GM11168 (cell line): ENCODE results near the gene CDC20.

ENCODE experiments used
- in situ Hi-C: fragments of 300-500 bp; cut with MboI; formaldehyde crosslinking; loops from one replicate; pipeline ENCODE4 v1.12.0; 2022; ENCODE audit warnings: low sequenced_read_pairs; ENCODE audit not compliant: unreplicated experiment

CDC20 gene

DNA sequence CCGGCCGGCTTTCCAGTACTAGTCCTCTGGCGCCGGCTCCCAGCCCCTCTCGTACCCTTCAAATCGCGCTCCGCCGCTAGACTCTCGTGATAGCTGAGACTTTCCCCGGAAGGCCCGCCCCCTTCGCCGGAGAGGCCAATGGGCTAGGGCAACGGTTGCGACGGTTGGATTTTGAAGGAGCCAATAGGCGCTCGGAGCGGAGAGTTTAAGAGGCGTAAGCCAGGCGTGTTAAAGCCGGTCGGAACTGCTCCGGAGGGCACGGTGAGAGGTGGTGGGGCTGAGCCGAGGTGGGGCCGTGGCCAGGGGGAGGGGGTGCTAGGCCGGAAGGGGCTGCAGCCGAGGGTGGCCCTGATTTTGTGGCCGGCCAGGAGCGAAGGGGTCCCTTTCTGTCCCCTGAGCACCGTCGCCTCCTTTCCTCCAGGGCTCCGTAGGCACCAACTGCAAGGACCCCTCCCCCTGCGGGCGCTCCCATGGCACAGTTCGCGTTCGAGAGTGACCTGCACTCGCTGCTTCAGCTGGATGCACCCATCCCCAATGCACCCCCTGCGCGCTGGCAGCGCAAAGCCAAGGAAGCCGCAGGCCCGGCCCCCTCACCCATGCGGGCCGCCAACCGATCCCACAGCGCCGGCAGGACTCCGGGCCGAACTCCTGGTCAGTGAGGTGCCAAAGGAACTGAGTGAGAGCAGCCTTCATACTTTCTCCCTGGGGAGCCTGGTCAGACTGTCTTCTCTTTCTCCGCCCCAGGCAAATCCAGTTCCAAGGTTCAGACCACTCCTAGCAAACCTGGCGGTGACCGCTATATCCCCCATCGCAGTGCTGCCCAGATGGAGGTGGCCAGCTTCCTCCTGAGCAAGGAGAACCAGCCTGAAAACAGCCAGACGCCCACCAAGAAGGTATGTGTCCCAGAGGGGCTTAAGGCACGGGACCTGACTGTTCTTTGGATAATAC is at the start of gene CDC20:
TSS of gene CDC20 (plus strand) at position 236 of the 948 bp plus-strand sequence. CDS start at position 471, 235 bp downstream.
- in situ Hi-C loops = no loop called here

DNA sequence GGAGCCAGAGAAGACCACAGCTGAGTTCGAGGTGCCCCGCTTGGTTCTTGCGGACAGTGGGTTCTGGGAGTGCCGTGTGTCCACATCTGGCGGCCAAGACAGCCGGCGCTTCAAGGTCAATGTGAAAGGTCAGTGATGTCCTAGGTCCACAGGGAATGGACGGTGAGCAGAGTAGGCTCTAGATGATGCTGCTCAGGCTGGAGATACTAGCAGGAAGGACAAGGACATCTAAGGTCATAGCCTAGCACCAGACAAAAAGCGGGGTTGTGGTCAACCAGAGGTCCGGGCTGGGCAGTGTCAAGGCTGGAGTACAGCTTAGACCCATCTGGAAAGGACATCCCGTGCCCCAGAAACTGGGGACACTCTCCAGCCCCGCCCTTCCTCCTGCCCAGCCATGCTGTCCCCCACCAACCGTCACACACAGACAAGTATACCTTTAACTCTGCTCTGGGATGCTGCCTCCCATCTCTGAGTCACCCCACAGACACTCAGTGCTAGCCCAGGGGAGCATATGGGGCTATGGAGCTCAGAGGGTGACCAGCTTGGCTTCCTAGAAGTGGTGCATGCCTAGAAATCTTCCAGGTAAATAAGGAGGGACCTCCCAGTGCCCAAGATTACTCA is 49.3 kb upstream of the CDC20 start:
- in situ Hi-C loops = no loop called here

DNA sequence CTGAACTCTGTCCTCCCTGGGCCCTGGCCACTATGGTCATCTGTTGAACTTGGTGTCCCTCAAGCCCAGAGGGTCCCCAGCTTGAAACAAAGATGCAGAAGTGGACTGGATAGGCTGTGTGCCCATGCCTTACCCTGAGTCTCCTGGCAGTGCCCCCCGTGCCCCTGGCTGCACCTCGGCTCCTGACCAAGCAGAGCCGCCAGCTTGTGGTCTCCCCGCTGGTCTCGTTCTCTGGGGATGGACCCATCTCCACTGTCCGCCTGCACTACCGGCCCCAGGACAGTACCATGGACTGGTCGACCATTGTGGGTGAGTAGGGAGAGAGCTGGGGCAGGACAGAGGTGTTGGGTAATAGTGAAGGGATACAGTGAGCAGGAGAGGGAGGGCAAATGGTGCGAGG is 47.3 kb upstream of the CDC20 start:
- in situ Hi-C loops = no loop called here

DNA sequence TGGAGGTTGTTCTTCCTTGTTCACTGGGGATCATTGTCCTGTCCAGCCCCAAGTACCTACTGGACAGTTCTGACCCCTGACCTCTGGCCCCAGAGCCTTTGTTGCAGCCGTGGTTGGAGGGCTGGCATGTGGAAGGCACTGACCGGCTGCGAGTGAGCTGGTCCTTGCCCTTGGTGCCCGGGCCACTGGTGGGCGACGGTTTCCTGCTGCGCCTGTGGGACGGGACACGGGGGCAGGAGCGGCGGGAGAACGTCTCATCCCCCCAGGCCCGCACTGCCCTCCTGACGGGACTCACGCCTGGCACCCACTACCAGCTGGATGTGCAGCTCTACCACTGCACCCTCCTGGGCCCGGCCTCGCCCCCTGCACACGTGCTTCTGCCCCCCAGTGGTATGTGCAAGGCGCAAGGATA is 46.6 kb upstream of the CDC20 start:
- in situ Hi-C loops = no loop called here

DNA sequence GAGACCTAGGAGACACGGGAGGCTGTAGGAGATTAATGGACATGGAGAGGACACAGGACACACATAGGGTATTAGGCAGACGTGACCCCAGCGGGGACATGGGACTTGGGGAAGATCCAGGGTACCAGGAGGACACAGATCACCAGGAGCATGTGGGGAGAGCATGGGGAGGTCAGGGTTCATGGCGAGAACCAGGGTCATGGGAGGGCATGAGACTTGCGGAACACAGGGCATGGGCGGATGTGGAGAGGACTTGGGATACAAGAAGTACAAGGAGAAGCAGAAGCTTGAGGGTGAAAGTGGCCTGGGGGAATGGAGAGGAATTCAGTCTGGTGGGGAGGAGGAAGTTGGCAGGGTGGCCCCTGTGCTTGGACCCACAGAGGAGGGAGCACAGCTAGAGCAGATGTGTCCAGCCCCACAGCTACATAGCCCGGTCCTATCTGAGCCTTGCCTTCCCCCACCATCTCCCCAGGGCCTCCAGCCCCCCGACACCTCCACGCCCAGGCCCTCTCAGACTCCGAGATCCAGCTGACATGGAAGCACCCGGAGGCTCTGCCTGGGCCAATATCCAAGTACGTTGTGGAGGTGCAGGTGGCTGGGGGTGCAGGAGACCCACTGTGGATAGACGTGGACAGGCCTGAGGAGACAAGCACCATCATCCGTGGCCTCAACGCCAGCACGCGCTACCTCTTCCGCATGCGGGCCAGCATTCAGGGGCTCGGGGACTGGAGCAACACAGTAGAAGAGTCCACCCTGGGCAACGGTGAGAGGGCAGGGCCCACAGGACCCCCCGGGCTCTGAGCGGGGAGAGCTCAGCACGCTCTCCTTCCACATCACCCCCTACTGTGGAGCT is 45.9 kb upstream of the CDC20 start:
- in situ Hi-C loops = no loop called here

DNA sequence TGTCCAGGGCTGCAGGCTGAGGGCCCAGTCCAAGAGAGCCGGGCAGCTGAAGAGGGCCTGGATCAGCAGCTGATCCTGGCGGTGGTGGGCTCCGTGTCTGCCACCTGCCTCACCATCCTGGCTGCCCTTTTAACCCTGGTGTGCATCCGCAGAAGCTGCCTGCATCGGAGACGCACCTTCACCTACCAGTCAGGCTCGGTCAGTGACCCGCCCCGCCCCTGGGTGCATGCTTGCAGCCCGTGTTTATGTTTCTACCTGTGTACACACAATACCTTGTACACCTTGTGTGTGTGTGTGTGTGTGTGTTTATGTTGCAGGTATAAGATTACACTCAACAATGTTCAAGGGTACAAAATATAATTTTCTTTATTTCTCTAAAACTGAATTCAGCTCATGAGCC is 45.0 kb upstream of the CDC20 start:
- in situ Hi-C loops = no loop called here

DNA sequence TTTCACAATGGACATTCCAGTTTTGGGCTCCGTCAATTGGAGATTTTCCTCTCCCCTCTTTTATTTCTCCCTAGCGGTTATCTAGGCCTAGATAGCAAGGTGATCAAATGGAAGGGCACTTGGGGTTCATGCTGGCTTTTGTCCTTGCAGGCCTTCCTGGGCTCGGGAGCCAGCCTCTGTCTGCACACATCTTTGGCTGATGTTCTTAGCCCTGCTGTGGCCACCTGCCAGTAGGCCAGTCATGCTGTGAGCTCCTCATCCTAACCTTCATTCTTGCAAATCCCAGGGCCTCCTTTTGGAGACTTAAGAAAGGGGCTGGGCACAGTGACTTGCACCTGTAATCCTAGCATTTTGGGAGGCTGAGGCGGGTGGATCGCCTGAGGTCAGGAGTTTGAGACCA is 44.5 kb upstream of the CDC20 start:
- in situ Hi-C loops = no loop called here

DNA sequence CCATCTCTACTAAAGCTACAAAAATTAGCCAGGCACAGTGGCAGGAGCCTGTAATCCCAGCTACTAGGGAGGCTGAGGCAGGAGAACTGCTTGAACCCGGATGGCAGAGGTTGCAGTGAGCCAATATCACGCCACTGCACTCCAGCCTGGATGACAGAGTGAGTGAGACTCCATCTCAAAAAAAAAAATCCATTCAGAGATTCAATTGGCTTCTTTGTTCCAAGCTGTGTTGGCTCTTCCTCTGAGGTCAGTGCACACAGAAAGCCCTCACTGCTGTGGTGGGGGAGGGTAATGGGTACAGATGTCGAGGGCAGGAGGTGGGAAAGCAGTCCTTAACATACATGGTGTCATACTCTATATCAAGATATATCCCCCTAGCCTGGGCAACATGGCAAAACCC is 43.3 kb upstream of the CDC20 start:
- in situ Hi-C loops = no loop called here

DNA sequence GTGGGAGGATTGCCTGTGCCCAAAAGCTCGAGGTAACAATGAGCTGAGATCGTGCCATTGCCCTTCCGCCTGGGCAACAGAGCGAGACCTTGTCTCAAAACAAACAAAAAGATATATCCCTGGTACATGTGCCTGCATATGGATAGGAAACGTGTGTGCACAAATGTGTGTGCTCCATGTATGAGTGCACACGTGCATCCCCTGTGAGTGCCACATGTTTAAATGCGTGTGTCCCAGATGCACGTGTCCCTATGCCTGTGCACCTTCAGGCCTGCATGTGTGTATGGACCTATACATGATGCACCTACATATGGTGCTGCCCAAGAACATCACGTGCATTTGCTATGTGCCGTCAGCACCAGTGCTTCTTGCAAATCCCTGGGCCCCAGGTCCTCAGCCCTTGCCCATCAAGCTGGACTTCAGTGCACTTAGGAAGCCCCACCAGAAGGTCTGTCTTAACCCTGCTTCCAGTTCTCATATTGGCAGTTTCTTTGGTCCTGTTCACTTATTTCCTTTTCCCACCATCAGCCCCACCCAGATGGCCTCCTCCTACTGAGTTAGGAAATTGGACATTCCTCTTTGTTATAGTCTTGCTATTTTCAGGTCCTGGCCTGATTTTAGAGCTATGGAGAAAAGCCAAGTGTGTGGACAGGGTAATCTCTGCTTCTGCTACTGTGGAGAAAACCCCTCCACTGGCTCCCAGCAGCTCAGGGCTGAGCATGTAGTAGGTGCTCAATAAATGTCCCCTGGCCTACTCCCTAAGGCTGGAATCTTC is 42.6 kb upstream of the CDC20 start:
- in situ Hi-C loops = no loop called here

DNA sequence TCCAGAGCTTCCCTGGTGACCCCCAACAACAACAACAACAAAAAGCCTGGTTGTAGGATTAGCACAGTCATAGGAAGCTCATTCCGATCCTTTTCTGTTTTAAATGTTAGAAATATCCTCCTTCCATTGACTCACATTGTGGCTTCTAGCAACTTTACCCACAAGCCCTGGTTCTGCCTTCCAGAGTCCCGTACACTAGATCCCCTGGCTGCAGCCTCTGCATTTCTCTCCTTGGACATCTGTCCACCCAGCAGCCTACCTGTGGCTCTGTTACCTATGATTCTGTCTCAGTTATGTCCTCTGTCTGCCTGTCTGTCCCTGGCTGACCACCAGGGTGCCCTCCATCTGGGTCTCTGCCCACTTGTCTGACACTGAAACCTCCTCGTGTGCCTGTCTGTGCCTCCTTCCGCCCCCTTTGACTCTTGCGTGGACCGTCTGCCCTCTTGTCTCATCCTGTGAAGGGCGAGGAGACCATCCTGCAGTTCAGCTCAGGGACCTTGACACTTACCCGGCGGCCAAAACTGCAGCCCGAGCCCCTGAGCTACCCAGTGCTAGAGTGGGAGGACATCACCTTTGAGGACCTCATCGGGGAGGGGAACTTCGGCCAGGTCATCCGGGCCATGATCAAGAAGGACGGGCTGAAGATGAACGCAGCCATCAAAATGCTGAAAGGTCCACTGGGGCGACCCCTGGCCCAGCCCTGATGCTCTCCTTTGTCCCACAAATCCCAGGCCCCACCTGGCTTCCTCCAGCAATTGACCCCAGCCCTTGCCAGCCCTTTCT is 41.9 kb upstream of the CDC20 start:
- in situ Hi-C loops = no loop called here

DNA sequence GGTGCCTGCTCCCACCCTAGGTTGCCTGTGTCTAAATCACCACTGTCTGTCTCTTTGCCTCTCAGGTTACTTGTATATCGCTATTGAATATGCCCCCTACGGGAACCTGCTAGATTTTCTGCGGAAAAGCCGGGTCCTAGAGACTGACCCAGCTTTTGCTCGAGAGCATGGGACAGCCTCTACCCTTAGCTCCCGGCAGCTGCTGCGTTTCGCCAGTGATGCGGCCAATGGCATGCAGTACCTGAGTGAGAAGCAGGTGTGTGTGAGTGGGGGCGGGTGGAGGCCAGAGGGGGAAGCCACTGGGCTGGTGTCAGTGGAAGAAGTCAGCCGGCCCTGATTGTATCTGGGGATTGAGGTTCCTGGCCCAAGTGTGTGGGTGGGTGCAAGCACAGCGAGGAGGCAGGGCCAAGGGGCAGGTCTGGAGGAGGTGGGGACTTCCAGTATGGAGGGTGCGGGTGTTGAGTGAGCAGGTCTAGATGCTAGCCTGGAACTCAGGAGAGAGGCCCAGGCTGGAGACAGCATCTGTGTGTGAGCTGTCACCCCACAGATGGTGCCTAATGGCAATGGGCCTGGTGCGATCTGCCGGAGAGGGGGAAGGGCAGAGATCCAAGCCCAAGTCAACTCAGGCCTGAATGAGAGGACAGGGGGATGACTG is 40.8 kb upstream of the CDC20 start:
- in situ Hi-C loops = no loop called here

DNA sequence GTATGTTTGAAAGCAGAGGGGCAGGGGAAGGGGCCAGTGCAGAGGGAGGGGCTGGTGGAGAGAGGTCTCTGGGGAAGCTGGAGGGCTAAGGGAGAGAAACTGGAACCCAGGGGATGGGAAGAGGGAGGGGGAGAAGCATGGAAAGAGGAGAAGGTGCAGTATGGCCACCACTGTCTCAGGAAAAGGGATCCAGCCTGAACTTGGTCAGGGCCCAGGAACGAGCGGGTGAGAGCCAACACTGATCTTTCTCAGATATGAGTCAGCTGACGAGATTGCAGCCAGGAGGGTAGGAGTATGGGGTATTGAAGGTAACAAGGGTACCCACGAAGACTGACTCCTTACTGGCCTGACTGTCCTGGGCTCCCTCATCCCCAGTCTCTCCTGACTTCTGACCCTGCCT is 40.0 kb upstream of the CDC20 start:
- in situ Hi-C loops = no loop called here

DNA sequence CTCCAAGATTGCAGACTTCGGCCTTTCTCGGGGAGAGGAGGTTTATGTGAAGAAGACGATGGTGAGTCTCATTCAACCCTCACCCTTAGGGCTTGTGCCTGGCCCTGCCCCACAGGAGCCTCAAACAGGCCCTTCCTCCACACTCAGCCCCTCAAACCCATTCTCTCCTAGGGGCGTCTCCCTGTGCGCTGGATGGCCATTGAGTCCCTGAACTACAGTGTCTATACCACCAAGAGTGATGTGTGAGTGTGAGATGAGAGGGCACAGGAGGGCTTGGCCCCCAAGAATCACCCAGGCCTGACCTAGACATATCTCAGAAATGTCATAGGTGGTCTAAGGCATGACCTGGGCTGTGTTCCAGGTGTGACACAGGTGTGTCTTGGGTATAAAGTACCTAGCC is 39.5 kb upstream of the CDC20 start:
- in situ Hi-C loops = no loop called here

DNA sequence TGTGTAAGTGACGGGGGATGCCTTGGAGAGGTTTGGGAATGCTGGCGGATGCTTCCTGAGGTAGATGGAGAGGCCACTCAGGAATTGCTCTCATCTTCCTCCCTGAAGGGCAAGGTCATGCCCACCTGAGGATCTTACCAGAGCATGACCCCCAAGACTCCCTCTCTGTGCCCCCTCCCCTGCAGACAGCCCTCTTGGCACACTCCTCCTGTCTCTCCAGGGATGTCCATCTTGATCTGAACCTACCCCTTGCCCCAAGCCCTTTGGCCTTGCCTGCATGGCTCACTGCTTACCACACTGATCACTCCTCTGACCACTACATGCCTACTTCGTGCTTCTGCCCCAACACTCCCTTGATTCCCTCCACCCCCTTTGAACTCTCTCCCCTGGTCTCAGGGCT is 39.0 kb upstream of the CDC20 start:
- in situ Hi-C loops = no loop called here

DNA sequence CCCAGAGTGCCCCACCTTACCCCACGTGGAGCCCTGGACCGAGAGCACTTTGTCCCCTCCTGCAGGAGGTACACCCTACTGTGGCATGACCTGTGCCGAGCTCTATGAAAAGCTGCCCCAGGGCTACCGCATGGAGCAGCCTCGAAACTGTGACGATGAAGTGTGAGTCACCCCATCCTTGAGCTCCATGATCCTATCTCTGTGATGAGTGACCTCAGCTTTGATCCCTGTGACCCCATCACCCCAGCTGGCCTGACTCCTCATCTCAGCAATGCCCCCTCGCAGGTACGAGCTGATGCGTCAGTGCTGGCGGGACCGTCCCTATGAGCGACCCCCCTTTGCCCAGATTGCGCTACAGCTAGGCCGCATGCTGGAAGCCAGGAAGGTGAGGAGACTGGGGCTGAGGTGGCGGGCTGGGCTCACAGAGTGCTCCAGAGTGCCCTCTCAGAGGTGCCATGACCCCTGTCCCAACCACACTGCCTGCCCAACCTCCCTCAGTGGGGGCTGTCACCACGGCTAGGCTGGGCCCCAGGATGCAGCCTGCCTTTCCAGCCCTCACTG is 37.4 kb upstream of the CDC20 start:
- in situ Hi-C loops = no loop called here

DNA sequence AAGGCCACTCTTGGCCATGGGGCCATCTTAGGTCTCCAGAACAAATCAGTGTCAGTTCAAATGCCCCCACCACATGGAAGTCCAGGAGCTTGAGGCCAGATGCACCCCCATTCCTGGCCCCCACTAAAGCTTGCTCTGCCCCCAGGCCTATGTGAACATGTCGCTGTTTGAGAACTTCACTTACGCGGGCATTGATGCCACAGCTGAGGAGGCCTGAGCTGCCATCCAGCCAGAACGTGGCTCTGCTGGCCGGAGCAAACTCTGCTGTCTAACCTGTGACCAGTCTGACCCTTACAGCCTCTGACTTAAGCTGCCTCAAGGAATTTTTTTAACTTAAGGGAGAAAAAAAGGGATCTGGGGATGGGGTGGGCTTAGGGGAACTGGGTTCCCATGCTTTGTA is 36.3 kb upstream of the CDC20 start:
- in situ Hi-C loops = no loop called here

DNA sequence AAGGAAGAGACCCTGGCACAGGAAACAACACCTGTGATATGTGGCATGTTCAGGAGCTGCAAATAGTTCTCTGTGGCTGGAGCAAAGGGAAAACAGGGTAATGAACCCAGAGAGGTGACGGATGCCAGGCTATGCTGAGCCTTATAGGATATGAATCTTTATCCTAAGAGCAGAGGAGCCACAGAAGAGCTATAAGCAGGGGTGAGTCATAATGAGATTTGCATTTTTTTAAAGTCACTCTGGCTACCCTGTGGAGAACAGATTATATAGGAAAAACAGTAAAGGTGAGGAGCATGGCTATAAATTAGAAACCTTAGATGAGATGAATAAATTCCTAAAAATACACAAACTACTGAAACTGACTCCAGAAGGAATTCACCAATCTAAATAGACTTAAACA is 34.0 kb upstream of the CDC20 start:
- in situ Hi-C loops = no loop called here

DNA sequence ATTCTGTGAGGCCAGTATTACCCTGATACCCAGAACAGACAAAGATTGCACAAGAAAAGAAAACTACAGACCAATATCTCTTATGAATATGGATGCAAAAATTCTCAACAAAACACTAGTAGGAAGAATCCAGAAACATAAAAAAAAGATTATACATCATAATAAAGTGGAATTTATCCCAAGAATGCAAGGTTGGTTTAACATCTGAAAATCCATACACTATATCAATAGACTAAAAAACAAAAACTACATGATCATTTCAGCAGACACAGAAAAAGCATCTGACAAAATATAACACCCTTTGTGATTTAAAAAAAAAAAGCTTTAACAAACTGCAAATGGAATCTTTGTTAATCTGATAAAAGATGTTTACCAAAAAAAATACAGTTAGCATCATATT is 33.4 kb upstream of the CDC20 start:
- in situ Hi-C loops = no loop called here
